GM04504 (cell line): ENCODE measurements around the gene MAGEH1.

Experiments used
- DNase-seq: peaks from one replicate; pipeline ENCODE4 v3.0.0-alpha.2; 2012; ENCODE audit warnings: low read depth

MAGEH1 gene

GRCh38 chrX:55490121-55490520, 38.2 kb downstream of the MAGEH1 start:
- DNase-seq: no peak

GRCh38 chrX:55490974-55491373, 39.0 kb downstream of the MAGEH1 start:
- no peak for DNase-seq
